KBM-7 (cell line): Measurements from ENCODE around the gene CPLANE1.
"Not testable (repeated sequence)": the region's sequence is repeated elsewhere in the genome, so short reads cannot be mapped to it uniquely, and the experiment has no call there.

ENCODE experiments used
- DNase-seq: peaks from one replicate; pipeline ENCODE4 v3.0.0-alpha.2; 2015
- in situ Hi-C: fragments of 300-500 bp; cut with MboI; formaldehyde crosslinking; loops from 2 replicates; pipeline ENCODE4 v1.14.3; 2020; ENCODE audit warnings: low sequenced_read_pairs, low pct_unique_long_range_greater_than_20kb, mixed read lengths

The CPLANE1 gene

GRCh38 chr5:37136694-37137093 lies 112.5 kb downstream of the CPLANE1 start:
- no peak for DNase-seq
- in situ Hi-C loops = no loop called here

- not testable (repeated sequence) for DNase-seq
Measured at GRCh38 chr5:37135312-37135711, 113.9 kb downstream of the CPLANE1 start.

GRCh38 chr5:37133939-37134338 lies 115.2 kb downstream of the CPLANE1 start:
- in situ Hi-C loops = no loop called here
- DNase-seq = no peak

More at GRCh38 chr5:37135312-37135711, 113.9 kb downstream of the CPLANE1 start:
- in situ Hi-C loops = not testable (repeated sequence)

- DNase-seq = no peak
- in situ Hi-C loops = no loop called here
Measured at GRCh38 chr5:37132646-37133045, 116.5 kb downstream of the CPLANE1 start.

GRCh38 chr5:37121465-37121864 lies 127.7 kb downstream of the CPLANE1 start:
- in situ Hi-C loops = no loop called here
- no peak for DNase-seq

GRCh38 chr5:37121027-37121426 lies 128.1 kb downstream of the CPLANE1 start:
- peak; percentile 25 for DNase-seq
- in situ Hi-C loops = no loop called here

GRCh38 chr5:37120270-37120669 lies 128.9 kb downstream of the CPLANE1 start:
- in situ Hi-C loops = no loop called here
- DNase-seq = no peak

GRCh38 chr5:37116359-37116758 lies 132.8 kb downstream of the CPLANE1 start:
- in situ Hi-C loops = no loop called here
- no peak for DNase-seq

GRCh38 chr5:37112383-37112991 lies 136.7 kb downstream of the CPLANE1 start:
- in situ Hi-C loops = no loop called here

GRCh38 chr5:37111426-37112382 lies 137.5 kb downstream of the CPLANE1 start:
- peak; percentile 39 for DNase-seq
- in situ Hi-C loops = no loop called here

More at GRCh38 chr5:37112383-37112991, 136.7 kb downstream of the CPLANE1 start:
- DNase-seq = no peak

GRCh38 chr5:37110135-37110534 lies 139.0 kb downstream of the CPLANE1 start:
- DNase-seq = no peak
- in situ Hi-C loops = no loop called here

GRCh38 chr5:37109338-37109737 lies 139.8 kb downstream of the CPLANE1 start:
- in situ Hi-C loops = no loop called here
- DNase-seq = no peak

GRCh38 chr5:37103302-37103701 lies 145.9 kb downstream of the CPLANE1 start:
- DNase-seq = no peak
- in situ Hi-C loops = no loop called here

- in situ Hi-C loops, DNase-seq: not testable (repeated sequence)
Measured at GRCh38 chr5:37099267-37099666, 149.9 kb downstream of the CPLANE1 start.

- in situ Hi-C loops = not testable (repeated sequence)
Measured at GRCh38 chr5:37093795-37094194, 155.4 kb downstream of the CPLANE1 start.

GRCh38 chr5:37090781-37091180 lies 158.4 kb downstream of the CPLANE1 start:
- in situ Hi-C loops = no loop called here
- no peak for DNase-seq

More at GRCh38 chr5:37093795-37094194, 155.4 kb downstream of the CPLANE1 start:
- DNase-seq = not testable (repeated sequence)

GRCh38 chr5:37090123-37090726 lies 159.0 kb downstream of the CPLANE1 start:
- no peak for DNase-seq

GRCh38 chr5:37088009-37088408 lies 161.2 kb downstream of the CPLANE1 start:
- in situ Hi-C loops = no loop called here
- DNase-seq = no peak

More at GRCh38 chr5:37090123-37090726, 159.0 kb downstream of the CPLANE1 start:
- in situ Hi-C loops = no loop called here

- no peak for DNase-seq
- in situ Hi-C loops = no loop called here
Measured at GRCh38 chr5:37086466-37087173, 162.6 kb downstream of the CPLANE1 start.
